Mesodermal cell (in vitro differentiated cells): ENCODE results near the gene TRIM33.
A peak's percentile ranks its signal among the peaks of the same experiment; 100 is the strongest.

Source experiments
- H3K27ac ChIP-seq: 2 replicates; pipeline ENCODE4 v1.7.0; 2013; ENCODE audit warnings: mild to moderate bottlenecking, low read depth, low read length, moderate library complexity; ENCODE audit not compliant: severe bottlenecking
- H3K36me3 ChIP-seq: 2 replicates; pipeline ENCODE4 v1.7.1; 2013; ENCODE audit warnings: mild to moderate bottlenecking, low read length, moderate library complexity; ENCODE audit not compliant: control insufficient read depth, insufficient read depth
- H3K4me1 ChIP-seq: one replicate; pipeline ENCODE4 v1.7.1; 2013; ENCODE audit warnings: mild to moderate bottlenecking, low read length; ENCODE audit not compliant: insufficient read depth, control insufficient read depth, poor library complexity, severe bottlenecking
- H3K4me3 ChIP-seq: 2 replicates; pipeline ENCODE4 v1.7.0; 2013; ENCODE audit warnings: low read length, control low read depth, mild to moderate bottlenecking; ENCODE audit not compliant: insufficient read depth, poor library complexity, severe bottlenecking; ENCODE audit errors: extremely low read depth
- H3K9me3 ChIP-seq: 2 replicates; pipeline ENCODE4 v1.7.1; 2013; ENCODE audit warnings: mild to moderate bottlenecking, low read length, moderate library complexity; ENCODE audit not compliant: control insufficient read depth
- WGBS, 2 experiments: methylation state at CpG; one replicate each; pipeline ENCODE4 v1.1.5; 2013; ENCODE audit warnings: missing lambda C conversion rate in 2 of 2; ENCODE audit not compliant: insufficient coverage in 2 of 2; 5-methylcytosine and 5-hydroxymethylcytosine counted together

The TRIM33 gene

GRCh38 chr1:114467491-114467890, 43.5 kb downstream of the TRIM33 start:
- Histone ChIP-seq H3K36me3 (peaks cover 17% of the 10 kb centered on the region), H3K4me1 (no peaks in the 10 kb centered on the region), H3K9me3 (no peaks in the 10 kb centered on the region), H3K27ac (no peak overlapping the region), H3K4me3 (no peak overlapping the region)
- WGBS, 2 experiments, result 100% methylated on average over 1 of the region's 1 CpG

GRCh38 chr1:114466334-114467014, 44.5 kb downstream of the TRIM33 start:
- Histone ChIP-seq H3K4me3 (no peak overlapping the region), H3K36me3 (peaks cover 17% of the 10 kb centered on the region), H3K27ac (no peak overlapping the region), H3K9me3 (no peaks in the 10 kb centered on the region), H3K4me1 (no peaks in the 10 kb centered on the region)
- 94 to 97% methylated on average over 8 to 13 of the region's 14 CpGs for WGBS, 2 experiments

- no CpG with 5 or more reads among the region's 1 CpG for WGBS, 2 experiments
- H3K4me3 ChIP-seq, result no peak overlapping the region
- no peak overlapping the region for H3K27ac ChIP-seq
- H3K4me1 ChIP-seq, result no peaks in the 10 kb centered on the region
- peaks cover 40% of the 10 kb centered on the region for H3K36me3 ChIP-seq
- H3K9me3 ChIP-seq, result peaks cover 14% of the 10 kb centered on the region
These were observed 48.0 kb downstream of the TRIM33 start for GRCh38 chr1:114462963-114463362.

GRCh38 chr1:114462341-114462740, 48.7 kb downstream of the TRIM33 start:
- WGBS, 2 experiments, result no CpG with 5 or more reads among the region's 1 CpG
- peaks cover 46% of the 10 kb centered on the region for H3K36me3 ChIP-seq

GRCh38 chr1:114458237-114458777, 52.7 kb downstream of the TRIM33 start:
- Histone ChIP-seq H3K27ac (peak overlapping the region; percentile 17), H3K4me1 (no peaks in the 10 kb centered on the region), H3K36me3 (peaks cover 67% of the 10 kb centered on the region), H3K9me3 (peaks cover 14% of the 10 kb centered on the region), H3K4me3 (no peak overlapping the region)

More at GRCh38 chr1:114462341-114462740, 48.7 kb downstream of the TRIM33 start:
- H3K4me3 ChIP-seq, result no peak overlapping the region
- no peak overlapping the region for H3K27ac ChIP-seq
- H3K9me3 ChIP-seq, result peaks cover 14% of the 10 kb centered on the region
- no peaks in the 10 kb centered on the region for H3K4me1 ChIP-seq

GRCh38 chr1:114457675-114458236, 53.2 kb downstream of the TRIM33 start:
- Histone ChIP-seq H3K4me3 (no peak overlapping the region), H3K27ac (peak overlapping the region; percentile 17), H3K4me1 (no peaks in the 10 kb centered on the region), H3K9me3 (peaks cover 14% of the 10 kb centered on the region), H3K36me3 (peaks cover 69% of the 10 kb centered on the region)
- 100% methylated on average over 1 to 2 of the region's 4 CpGs for WGBS, 2 experiments

GRCh38 chr1:114456586-114456985, 54.4 kb downstream of the TRIM33 start:
- H3K4me1 ChIP-seq, result no peaks in the 10 kb centered on the region

GRCh38 chr1:114455102-114455785, 55.8 kb downstream of the TRIM33 start:
- no peaks in the 10 kb centered on the region for H3K4me1 ChIP-seq
- H3K9me3 ChIP-seq, result peaks cover 14% of the 10 kb centered on the region
- H3K4me3 ChIP-seq, result no peak overlapping the region
- H3K27ac ChIP-seq, result no peak overlapping the region
- peaks cover 76% of the 10 kb centered on the region for H3K36me3 ChIP-seq

More at GRCh38 chr1:114456586-114456985, 54.4 kb downstream of the TRIM33 start:
- Histone ChIP-seq H3K36me3 (peaks cover 69% of the 10 kb centered on the region), H3K9me3 (peaks cover 14% of the 10 kb centered on the region), H3K27ac (no peak overlapping the region), H3K4me3 (no peak overlapping the region)
- 100% methylated on average over 1 of the region's 3 CpGs for WGBS, 2 experiments

- Histone ChIP-seq H3K36me3 (peaks cover 74% of the 10 kb centered on the region), H3K4me1 (no peaks in the 10 kb centered on the region), H3K27ac (no peak overlapping the region)
These were observed 56.5 kb downstream of the TRIM33 start for GRCh38 chr1:114454539-114454938.

GRCh38 chr1:114453361-114453784, 57.6 kb downstream of the TRIM33 start:
- no peak overlapping the region for H3K27ac ChIP-seq
- 82 to 100% methylated on average over 1 to 2 of the region's 2 CpGs for WGBS, 2 experiments
- no peak overlapping the region for H3K4me3 ChIP-seq
- H3K9me3 ChIP-seq, result peaks cover 4% of the 10 kb centered on the region
- peaks cover 62% of the 10 kb centered on the region for H3K36me3 ChIP-seq
- H3K4me1 ChIP-seq, result no peaks in the 10 kb centered on the region

More at GRCh38 chr1:114454539-114454938, 56.5 kb downstream of the TRIM33 start:
- no CpG with 5 or more reads among the region's 1 CpG for WGBS, 2 experiments
- Histone ChIP-seq H3K4me3 (no peak overlapping the region), H3K9me3 (peaks cover 14% of the 10 kb centered on the region)
